Activated CD4-positive, alpha-beta T cell treated with anti-CD3 and anti-CD28 coated beads, Interleukin-2, amount 50 U/mL, for 24 hours (primary cell): ENCODE measurements around the gene EVC.

Source experiments
- DNase-seq, 2 donors: peaks; one replicate each; pipeline ENCODE4 v3.0.0-alpha.2; 2020; ENCODE audit warnings: low read depth in 1 of 2, low spot score in 1 of 2

Gene EVC

GRCh38 chr4:5730436-5730835 is 19.4 kb downstream of the EVC start:
- no peak for DNase-seq

GRCh38 chr4:5730993-5731990 is 20.3 kb downstream of the EVC start:
- DNase-seq, result no peak

GRCh38 chr4:5732158-5732557 is 21.2 kb downstream of the EVC start:
- DNase-seq, result no peak

GRCh38 chr4:5734853-5735252 is 23.9 kb downstream of the EVC start:
- DNase-seq, result no peak

GRCh38 chr4:5735463-5735862 is 24.5 kb downstream of the EVC start:
- no peak for DNase-seq

GRCh38 chr4:5738061-5738460 is 27.1 kb downstream of the EVC start:
- no peak for DNase-seq

- DNase-seq, result no peak
Observed at GRCh38 chr4:5742388-5742787, 31.4 kb downstream of the EVC start.

- no peak for DNase-seq
Observed at GRCh38 chr4:5742968-5743367, 32.0 kb downstream of the EVC start.

- DNase-seq, result no peak
Observed at GRCh38 chr4:5746250-5746649, 35.2 kb downstream of the EVC start.

GRCh38 chr4:5746829-5747737 is 36.1 kb downstream of the EVC start:
- DNase-seq, result no peak

- DNase-seq, result no peak
Observed at GRCh38 chr4:5747738-5748375, 36.9 kb downstream of the EVC start.

GRCh38 chr4:5749568-5749967 is 38.6 kb downstream of the EVC start:
- no peak for DNase-seq

GRCh38 chr4:5750052-5750945 is 39.3 kb downstream of the EVC start:
- no peak for DNase-seq

- DNase-seq, result no peak
Observed at GRCh38 chr4:5750946-5751665, 40.1 kb downstream of the EVC start.

GRCh38 chr4:5751666-5752375 is 40.8 kb downstream of the EVC start:
- no peak for DNase-seq

GRCh38 chr4:5752376-5753184 is 41.6 kb downstream of the EVC start:
- DNase-seq, result no peak

- no peak for DNase-seq
Observed at GRCh38 chr4:5753366-5753765, 42.4 kb downstream of the EVC start.
